ENCODE measurements around the gene SLC35E1. TPM values are rescaled to one million over a fixed set of nuclear protein-coding genes. Genes with fewer than 3 reads are reported as not detected.

Gene SLC35E1
- total and polyA plus RNA-seq, 2 of the 4 experiments (the other 2 are of a cell fraction): 22.6 to 38.0 TPM

DNA sequence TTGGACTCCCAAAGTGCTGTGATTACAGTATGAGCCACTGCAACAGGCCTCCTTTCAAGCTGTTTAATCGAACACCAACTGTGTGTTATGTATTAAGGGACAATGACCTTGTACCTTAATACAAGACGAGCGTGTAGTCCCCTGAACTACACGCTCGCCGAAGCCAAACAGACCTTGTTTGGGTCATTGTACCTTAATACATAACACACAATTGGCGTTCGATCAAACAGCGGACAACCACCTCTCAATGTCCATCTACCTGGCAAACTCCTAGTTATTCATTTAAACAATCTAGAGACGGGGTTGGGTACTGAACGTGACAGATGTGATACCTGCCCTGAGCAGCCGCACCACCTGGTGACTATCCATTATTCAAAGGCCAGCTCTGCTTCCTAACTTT, 31.3 kb downstream of the SLC35E1 start:
- POLR2A ChIA-PET (ENCODE audit: unreplicated experiment): no interaction called here
- Histone ChIP-seq H3K27ac (ENCODE audit: insufficient read depth, low read length) (no peak overlapping the region), H3K79me1 (ENCODE audit: low read depth in 1 of 2, low read length in 2 of 2) (peaks cover 17 to 73% of the 10 kb centered on the region in 2 experiments), H3K9me3 (ENCODE audit: control insufficient read depth, insufficient read depth, low read length) (no peaks in the 10 kb centered on the region), H3K14ac (replicated peaks; ENCODE audit: low read depth, low read length) (no peak overlapping the region), H3K56ac (ENCODE audit: extremely low read depth, insufficient read depth, low read length) (no peak overlapping the region), H2AK9ac (replicated peaks; ENCODE audit: low read depth, low read length, poor library complexity) (peak overlapping the region; percentile 25), H3K18ac (ENCODE audit: low read depth, low read length) (no peak overlapping the region), H3K4me1 (ENCODE audit: control insufficient read depth, insufficient read depth, low read length) (peaks cover 2% of the 10 kb centered on the region), H4K5ac (ENCODE audit: low read depth, low read length) (no peak overlapping the region), H3K9me1 (ENCODE audit: insufficient read depth, low read length) (peaks cover 16% of the 10 kb centered on the region; the same call in 1 of the 2 replicates), H2AFZ (replicated peaks; ENCODE audit: low read length, poor library complexity) (no peak overlapping the region), H4K20me1 (ENCODE audit: insufficient read depth, low read length) (peaks cover 54% of the 10 kb centered on the region), H3K4me2 (ENCODE audit: low read depth, low read length) (peak overlapping the region; percentile 90), H4K91ac (ENCODE audit: insufficient read depth, low read depth, low read length) (no peak overlapping the region), H3K36me3 (ENCODE audit: control insufficient read depth, insufficient read depth, low read length) (peaks cover 32% of the 10 kb centered on the region), H3K4ac (ENCODE audit: low read depth, low read length) (no peak overlapping the region), H3K4me3 (ENCODE audit: insufficient read depth, low read depth, low read length) (peak overlapping the region; percentile 86; the same call in 1 of the 2 replicates), H3K27me3 (ENCODE audit: control insufficient read depth, insufficient read depth, low read length) (no peaks in the 10 kb centered on the region), H2BK15ac (ENCODE audit: low read depth, low read length) (no peak overlapping the region), H2AK5ac (ENCODE audit: low read depth, low read length) (no peak overlapping the region), H4K8ac (ENCODE audit: low read depth in 2 of 2, low read length in 2 of 2) (peak overlapping the region in 1 of 2 experiments; percentile 5; a peak in 1 of 4 replicates), H2BK5ac (ENCODE audit: low read depth, low read length, poor library complexity, severe bottlenecking) (no peak overlapping the region), H2BK20ac (ENCODE audit: low read depth, low read length) (no peak overlapping the region), H3K9ac (ENCODE audit: low read depth, low read length) (peak overlapping the region; percentile 90), H2BK120ac (ENCODE audit: low read depth, low read length) (no peak overlapping the region), H3K23ac (ENCODE audit: low read depth, low read length) (peak overlapping the region; percentile 0; the same call in 1 of the 2 replicates)
- no TSS peak for BruUV-seq (replicated peaks)
- ATAC-seq (ENCODE audit: low read depth): no peak
- dilution Hi-C loops (cut with HindIII; ENCODE audit: low sequenced_read_pairs, unreplicated experiment) (no loop called here), intact Hi-C loops (cut with micrococcal nuclease) (no loop called here), in situ Hi-C loops (cut with MboI; ENCODE audit: low sequenced_read_pairs) (no loop called here)
- CTCF ChIA-PET: no interaction called here
- WGBS, 2 experiments (ENCODE audit: extremely low coverage in 2 of 2, insufficient read length in 1 of 2): 86% methylated on average over 3 of the region's 12 CpGs; no CpG with 5 or more reads in 1 of the 2 experiments
- no peak for TF ChIP-seq RFX5 (IDR thresholded peaks at IDR 0.05; ENCODE audit: low read depth, low read length)
- TF ChIP-seq, protein P1, sequence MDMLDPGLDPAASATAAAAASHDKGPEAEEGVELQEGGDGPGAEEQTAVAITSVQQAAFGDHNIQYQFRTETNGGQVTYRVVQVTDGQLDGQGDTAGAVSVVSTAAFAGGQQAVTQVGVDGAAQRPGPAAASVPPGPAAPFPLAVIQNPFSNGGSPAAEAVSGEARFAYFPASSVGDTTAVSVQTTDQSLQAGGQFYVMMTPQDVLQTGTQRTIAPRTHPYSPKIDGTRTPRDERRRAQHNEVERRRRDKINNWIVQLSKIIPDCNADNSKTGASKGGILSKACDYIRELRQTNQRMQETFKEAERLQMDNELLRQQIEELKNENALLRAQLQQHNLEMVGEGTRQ (IDR thresholded peaks at IDR 0.05; ENCODE audit: low read depth, low read length): no peak
- no peak for TF ChIP-seq MAFK (IDR thresholded peaks at IDR 0.05; ENCODE audit: low read depth, low read length)
- no peak for TF ChIP-seq CHD1 (IDR thresholded peaks at IDR 0.05; ENCODE audit: low read depth, low read length)
- TF ChIP-seq MXI1 (IDR thresholded peaks at IDR 0.05; ENCODE audit: borderline replicate concordance, low read depth, low read length): no peak
- TF ChIP-seq POLR2A (IDR thresholded peaks at IDR 0.05; ENCODE audit: low read depth, low read length): no peak
- TF ChIP-seq RCOR1 (IDR thresholded peaks at IDR 0.05; ENCODE audit: insufficient replicate concordance, low read length): no peak
- TF ChIP-seq NFE2L2 (IDR thresholded peaks at IDR 0.05; ENCODE audit: low read depth, low read length): no peak
- no peak for TF ChIP-seq SMC3 (IDR thresholded peaks at IDR 0.05; ENCODE audit: low read depth, low read length)
- TF ChIP-seq, protein P2, sequence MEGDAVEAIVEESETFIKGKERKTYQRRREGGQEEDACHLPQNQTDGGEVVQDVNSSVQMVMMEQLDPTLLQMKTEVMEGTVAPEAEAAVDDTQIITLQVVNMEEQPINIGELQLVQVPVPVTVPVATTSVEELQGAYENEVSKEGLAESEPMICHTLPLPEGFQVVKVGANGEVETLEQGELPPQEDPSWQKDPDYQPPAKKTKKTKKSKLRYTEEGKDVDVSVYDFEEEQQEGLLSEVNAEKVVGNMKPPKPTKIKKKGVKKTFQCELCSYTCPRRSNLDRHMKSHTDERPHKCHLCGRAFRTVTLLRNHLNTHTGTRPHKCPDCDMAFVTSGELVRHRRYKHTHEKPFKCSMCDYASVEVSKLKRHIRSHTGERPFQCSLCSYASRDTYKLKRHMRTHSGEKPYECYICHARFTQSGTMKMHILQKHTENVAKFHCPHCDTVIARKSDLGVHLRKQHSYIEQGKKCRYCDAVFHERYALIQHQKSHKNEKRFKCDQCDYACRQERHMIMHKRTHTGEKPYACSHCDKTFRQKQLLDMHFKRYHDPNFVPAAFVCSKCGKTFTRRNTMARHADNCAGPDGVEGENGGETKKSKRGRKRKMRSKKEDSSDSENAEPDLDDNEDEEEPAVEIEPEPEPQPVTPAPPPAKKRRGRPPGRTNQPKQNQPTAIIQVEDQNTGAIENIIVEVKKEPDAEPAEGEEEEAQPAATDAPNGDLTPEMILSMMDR (conservative IDR thresholded peaks at IDR 0.05; ENCODE audit: low read depth, low read length): no peak
- TF ChIP-seq CEBPB (IDR thresholded peaks at IDR 0.05; ENCODE audit: low read depth, low read length): no peak
- no peak for TF ChIP-seq FOS (IDR thresholded peaks at IDR 0.05; ENCODE audit: low read depth, low read length)
- TF ChIP-seq BHLHE40 (IDR thresholded peaks at IDR 0.05; ENCODE audit: low read depth, low read length): no peak
- no peak for TF ChIP-seq MAZ (IDR thresholded peaks at IDR 0.05; ENCODE audit: borderline replicate concordance, low read depth, low read length)
- TF ChIP-seq RAD21 (IDR thresholded peaks at IDR 0.05; ENCODE audit: low read length): no peak
- TF ChIP-seq, protein P3, sequence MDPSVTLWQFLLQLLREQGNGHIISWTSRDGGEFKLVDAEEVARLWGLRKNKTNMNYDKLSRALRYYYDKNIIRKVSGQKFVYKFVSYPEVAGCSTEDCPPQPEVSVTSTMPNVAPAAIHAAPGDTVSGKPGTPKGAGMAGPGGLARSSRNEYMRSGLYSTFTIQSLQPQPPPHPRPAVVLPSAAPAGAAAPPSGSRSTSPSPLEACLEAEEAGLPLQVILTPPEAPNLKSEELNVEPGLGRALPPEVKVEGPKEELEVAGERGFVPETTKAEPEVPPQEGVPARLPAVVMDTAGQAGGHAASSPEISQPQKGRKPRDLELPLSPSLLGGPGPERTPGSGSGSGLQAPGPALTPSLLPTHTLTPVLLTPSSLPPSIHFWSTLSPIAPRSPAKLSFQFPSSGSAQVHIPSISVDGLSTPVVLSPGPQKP (IDR thresholded peaks at IDR 0.05; ENCODE audit: borderline replicate concordance, low read depth, low read length): no peak
- DNase-seq: no peak

Measured in IMR-90 (cell line).